Measurements from ENCODE around the gene MXD4.

Gene MXD4

DNA sequence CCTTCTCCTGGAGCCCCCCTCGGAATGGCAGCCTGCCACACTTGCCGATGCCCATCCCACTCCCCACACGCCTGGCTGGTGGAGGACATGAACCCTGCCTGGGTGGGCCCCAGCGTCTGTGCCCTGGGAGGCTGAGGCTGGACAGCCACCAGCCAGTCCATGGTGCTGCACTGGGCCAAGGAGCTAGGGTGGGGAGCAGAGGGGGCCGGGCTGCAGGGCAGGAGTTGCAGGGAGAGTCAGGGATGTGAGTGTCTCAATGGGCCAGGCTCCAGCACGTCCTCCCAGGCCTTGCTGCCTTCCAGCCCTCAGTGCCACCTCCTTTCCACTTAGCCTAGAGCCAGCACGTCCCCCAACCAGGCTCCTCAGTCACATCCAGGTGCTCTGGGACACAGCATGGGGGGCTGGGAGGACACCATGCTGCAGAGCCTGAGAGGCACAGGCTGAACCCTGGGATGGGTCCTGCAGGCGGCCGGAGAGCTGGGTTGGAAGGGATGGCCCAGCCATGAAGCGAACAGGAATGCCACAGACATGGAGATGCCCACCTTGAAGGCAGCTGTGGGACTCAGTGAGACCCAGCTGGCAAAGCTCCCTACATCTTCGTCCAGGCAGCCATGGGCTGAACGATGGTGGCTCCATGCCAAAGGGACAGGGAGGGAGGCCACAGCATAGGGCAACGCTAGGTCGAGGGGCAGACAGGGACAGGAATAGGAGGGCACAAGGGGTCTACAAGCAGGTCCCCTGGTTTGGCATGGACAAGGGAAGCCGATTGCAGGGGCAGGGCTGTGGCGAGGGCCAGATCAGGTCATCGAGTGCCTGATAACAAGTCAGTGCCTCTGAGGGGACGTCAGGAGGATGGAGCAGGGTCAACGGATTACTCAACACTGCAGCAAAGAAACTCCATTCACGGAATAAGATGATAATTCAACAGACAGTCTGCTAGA lies 30.1 kb upstream of the MXD4 start:
- no peak for DNase-seq (ENCODE audit: low spot score)
- TF ChIP-seq, protein P1, sequence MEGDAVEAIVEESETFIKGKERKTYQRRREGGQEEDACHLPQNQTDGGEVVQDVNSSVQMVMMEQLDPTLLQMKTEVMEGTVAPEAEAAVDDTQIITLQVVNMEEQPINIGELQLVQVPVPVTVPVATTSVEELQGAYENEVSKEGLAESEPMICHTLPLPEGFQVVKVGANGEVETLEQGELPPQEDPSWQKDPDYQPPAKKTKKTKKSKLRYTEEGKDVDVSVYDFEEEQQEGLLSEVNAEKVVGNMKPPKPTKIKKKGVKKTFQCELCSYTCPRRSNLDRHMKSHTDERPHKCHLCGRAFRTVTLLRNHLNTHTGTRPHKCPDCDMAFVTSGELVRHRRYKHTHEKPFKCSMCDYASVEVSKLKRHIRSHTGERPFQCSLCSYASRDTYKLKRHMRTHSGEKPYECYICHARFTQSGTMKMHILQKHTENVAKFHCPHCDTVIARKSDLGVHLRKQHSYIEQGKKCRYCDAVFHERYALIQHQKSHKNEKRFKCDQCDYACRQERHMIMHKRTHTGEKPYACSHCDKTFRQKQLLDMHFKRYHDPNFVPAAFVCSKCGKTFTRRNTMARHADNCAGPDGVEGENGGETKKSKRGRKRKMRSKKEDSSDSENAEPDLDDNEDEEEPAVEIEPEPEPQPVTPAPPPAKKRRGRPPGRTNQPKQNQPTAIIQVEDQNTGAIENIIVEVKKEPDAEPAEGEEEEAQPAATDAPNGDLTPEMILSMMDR (IDR thresholded peaks at IDR 0.05; ENCODE audit: extremely low read depth, insufficient read depth, missing control alignments): no peak
- in situ Hi-C loops (cut with MboI; ENCODE audit: low pct_unique_long_range_greater_than_20kb, low sequenced_read_pairs, unreplicated experiment): no loop called here

DNA sequence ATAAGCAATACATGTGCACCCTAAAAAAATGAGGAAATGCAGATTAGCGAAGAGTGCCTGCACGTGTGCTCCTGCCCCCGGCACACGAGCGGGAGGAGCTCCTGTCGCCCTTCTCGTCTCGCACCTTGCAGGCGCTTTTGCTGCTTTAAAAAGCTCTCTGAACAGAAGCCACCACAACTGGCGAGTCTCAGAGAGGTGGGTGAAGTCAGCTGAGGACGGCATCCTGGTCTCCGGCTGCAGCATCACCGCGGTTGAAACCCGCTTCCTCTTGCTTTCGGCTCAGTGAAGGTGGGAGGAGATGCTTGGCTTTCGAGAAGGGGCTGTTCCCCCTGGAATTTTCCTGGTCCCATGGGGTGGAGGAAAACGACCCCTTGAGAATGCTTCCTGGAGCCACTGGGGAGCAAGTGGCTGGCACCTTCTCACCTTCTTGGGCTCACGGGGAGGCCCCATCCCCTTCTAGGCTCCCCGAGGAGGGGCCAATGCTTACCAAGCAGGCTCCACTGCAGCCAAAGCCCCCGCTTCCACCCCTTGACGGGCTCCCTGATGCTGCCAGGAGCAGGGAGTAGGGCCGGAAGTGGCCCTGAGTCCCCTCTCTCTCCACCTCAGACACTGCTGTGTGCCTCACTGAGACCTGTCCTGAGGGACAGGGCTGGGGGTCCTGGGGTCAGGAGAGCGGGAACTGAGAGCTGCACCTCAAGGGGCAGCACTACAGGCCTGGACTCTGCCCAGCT lies 29.2 kb upstream of the MXD4 start:
- in situ Hi-C loops (cut with MboI; ENCODE audit: low pct_unique_long_range_greater_than_20kb, low sequenced_read_pairs, unreplicated experiment): no loop called here
- peak; percentile 67 for DNase-seq (ENCODE audit: low spot score)
- TF ChIP-seq, protein P1 (IDR thresholded peaks at IDR 0.05; ENCODE audit: extremely low read depth, insufficient read depth, missing control alignments): no peak

DNA sequence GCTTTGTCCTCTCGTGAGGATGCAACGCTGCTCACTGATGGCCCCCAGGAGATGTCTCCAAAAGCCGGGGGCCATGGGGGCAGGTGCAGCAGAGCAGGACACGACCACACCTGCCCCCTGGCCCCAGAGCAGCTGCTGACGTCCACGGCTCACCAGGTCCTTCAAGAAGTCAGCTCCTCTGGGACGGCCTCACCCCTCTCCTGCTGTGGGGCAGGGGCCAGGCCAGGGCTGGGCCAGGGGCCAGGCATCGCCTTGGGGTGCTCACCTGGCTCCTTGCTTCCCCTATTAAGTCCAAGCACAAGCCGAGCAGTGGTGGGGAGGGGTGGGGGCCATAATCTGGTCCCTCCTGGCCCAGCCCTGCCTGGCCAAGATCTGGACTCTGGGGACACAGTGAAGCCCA lies 28.6 kb upstream of the MXD4 start:
- no peak for DNase-seq (ENCODE audit: low spot score)
- in situ Hi-C loops (cut with MboI; ENCODE audit: low pct_unique_long_range_greater_than_20kb, low sequenced_read_pairs, unreplicated experiment): no loop called here
- TF ChIP-seq, protein P1 (IDR thresholded peaks at IDR 0.05; ENCODE audit: extremely low read depth, insufficient read depth, missing control alignments): no peak

DNA sequence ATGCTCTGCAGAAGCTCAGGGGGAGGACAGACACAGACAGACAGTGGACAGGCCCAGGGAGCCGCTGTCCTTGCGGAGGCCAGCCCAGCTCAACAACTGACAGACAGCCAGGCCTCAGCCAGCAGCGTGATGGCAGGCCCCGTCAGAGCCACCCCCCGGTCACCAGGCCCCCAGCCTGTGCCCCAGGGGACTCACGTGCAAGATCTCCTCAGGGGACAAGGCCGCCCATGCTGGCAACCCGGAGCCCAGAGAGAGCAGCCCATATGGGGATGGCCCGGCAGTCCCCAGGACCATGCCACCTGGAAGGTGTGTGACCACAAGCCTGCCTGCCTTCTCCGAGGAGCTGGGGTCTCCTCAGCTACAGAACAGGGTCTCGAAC lies 28.0 kb upstream of the MXD4 start:
- no peak for DNase-seq (ENCODE audit: low spot score)
- TF ChIP-seq, protein P1 (IDR thresholded peaks at IDR 0.05; ENCODE audit: extremely low read depth, insufficient read depth, missing control alignments): no peak
- in situ Hi-C loops (cut with MboI; ENCODE audit: low pct_unique_long_range_greater_than_20kb, low sequenced_read_pairs, unreplicated experiment): no loop called here

DNA sequence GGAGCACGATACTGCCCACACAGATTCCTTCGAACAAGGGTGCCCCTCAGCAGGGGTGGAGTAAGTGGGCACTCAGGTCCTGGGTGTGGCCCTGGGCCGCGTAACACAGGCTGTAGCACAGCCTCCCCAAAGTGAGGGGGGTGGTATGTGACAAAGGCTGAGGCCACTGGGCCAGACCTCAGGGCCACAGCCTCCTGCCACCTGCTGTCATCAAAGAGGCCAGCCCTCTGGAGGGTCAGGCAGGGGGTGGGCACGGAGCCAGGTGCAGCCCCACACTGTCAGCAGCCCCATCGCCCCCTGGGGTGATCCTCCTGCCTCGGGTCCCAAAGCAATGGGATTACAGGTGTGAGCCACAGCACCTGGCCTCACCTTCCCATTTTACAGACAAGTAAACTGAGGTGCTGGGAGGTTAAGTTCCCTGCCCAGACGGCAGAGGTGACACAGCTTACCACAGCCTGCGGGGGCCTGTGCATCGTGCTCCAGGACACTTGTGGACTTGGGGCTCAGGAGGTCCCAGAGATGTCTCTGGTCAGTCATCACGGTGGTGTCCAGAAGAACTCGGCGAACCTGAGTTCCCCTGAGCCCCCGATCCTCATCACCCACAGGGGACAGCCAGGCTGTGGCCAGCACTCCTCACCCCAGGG lies 27.5 kb upstream of the MXD4 start:
- DNase-seq (ENCODE audit: low spot score): no peak
- TF ChIP-seq, protein P1 (IDR thresholded peaks at IDR 0.05; ENCODE audit: extremely low read depth, insufficient read depth, missing control alignments): no peak
- in situ Hi-C loops (cut with MboI; ENCODE audit: low pct_unique_long_range_greater_than_20kb, low sequenced_read_pairs, unreplicated experiment): no loop called here

DNA sequence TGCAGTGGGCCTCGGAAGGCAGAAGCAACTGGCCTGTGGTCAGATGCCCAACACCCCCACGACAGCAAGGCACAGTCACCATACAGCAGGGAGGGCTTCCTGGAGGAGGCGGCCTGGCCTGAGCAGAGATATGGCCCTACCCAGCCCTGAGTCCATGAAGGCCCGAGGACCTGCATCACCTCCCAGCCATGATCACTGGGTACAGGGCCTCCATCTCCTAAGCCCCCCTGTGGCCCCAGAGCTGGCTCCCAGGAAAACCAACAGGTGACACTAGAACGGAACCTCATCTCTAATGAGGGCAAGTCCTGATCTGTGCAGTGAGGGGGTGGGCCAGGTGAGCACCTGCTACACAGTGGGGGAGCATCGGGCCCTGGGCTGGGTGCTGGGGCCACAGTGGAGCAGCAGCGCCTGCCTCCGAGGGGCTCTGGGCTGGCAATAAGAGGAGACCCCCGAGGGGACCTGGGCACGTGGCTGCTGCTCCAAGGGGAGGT lies 26.2 kb upstream of the MXD4 start:
- in situ Hi-C loops (cut with MboI; ENCODE audit: low pct_unique_long_range_greater_than_20kb, low sequenced_read_pairs, unreplicated experiment): no loop called here

More for the DNA sequence above, 26.2 kb upstream of the MXD4 start:
- TF ChIP-seq, protein P1 (IDR thresholded peaks at IDR 0.05; ENCODE audit: extremely low read depth, insufficient read depth, missing control alignments): no peak
- no peak for DNase-seq (ENCODE audit: low spot score)

Measured in GM13977 (cell line).